Urothelium cell line (cell line): Measurements from ENCODE around the gene NKX2-3.

ENCODE experiments used
- DNase-seq: peaks from one replicate; pipeline ENCODE4 v3.0.0; 2011; ENCODE audit warnings: low spot score, mixed read lengths
- FAIRE-seq: peaks from 2 replicates; lab custom pipeline; 2011; peaks lifted over from hg19 to GRCh38; lab: Jason Lieb, UNC

NKX2-3 gene

GRCh38 chr10:99532687-99533495 is at the start of gene NKX2-3:
TSS of gene NKX2-3 (plus strand) at chr10:99532942. CDS start at chr10:99533132, 190 bp downstream.
- FAIRE-seq (no peak), DNase-seq (no peak)

- DNase-seq = no peak
These were observed 47.8 kb upstream of the NKX2-3 start for GRCh38 chr10:99484626-99485581.

GRCh38 chr10:99487125-99487807 is 45.5 kb upstream of the NKX2-3 start:
- DNase-seq (no peak), FAIRE-seq (no peak)

More at GRCh38 chr10:99484626-99485581, 47.8 kb upstream of the NKX2-3 start:
- no peak for FAIRE-seq

- FAIRE-seq = no peak
These were observed 43.5 kb upstream of the NKX2-3 start for GRCh38 chr10:99489271-99489670.

GRCh38 chr10:99497343-99498025 is 35.3 kb upstream of the NKX2-3 start:
- no peak for DNase-seq
- FAIRE-seq = peak; percentile 17

More at GRCh38 chr10:99489271-99489670, 43.5 kb upstream of the NKX2-3 start:
- no peak for DNase-seq

GRCh38 chr10:99506416-99506815 is 26.3 kb upstream of the NKX2-3 start:
- no peak for FAIRE-seq
- DNase-seq = no peak

- DNase-seq (no peak), FAIRE-seq (no peak)
These were observed 25.5 kb upstream of the NKX2-3 start for GRCh38 chr10:99507265-99507664.

- no peak for FAIRE-seq
These were observed 19.7 kb upstream of the NKX2-3 start for GRCh38 chr10:99513061-99513460.

GRCh38 chr10:99519690-99520039 is 13.1 kb upstream of the NKX2-3 start:
- FAIRE-seq (no peak), DNase-seq (no peak)

More at GRCh38 chr10:99513061-99513460, 19.7 kb upstream of the NKX2-3 start:
- no peak for DNase-seq

- DNase-seq = no peak
- no peak for FAIRE-seq
These were observed 12.5 kb upstream of the NKX2-3 start for GRCh38 chr10:99520040-99520846.

GRCh38 chr10:99520847-99521764 is 11.6 kb upstream of the NKX2-3 start:
- FAIRE-seq (no peak), DNase-seq (no peak)

- FAIRE-seq (no peak), DNase-seq (no peak)
These were observed 10.8 kb upstream of the NKX2-3 start for GRCh38 chr10:99521765-99522469.

GRCh38 chr10:99522470-99523250 is 10.1 kb upstream of the NKX2-3 start:
- no peak for FAIRE-seq
- no peak for DNase-seq

- DNase-seq = no peak
- no peak for FAIRE-seq
These were observed 9.4 kb upstream of the NKX2-3 start for GRCh38 chr10:99523251-99523773.

- FAIRE-seq (no peak), DNase-seq (no peak)
These were observed 8.6 kb upstream of the NKX2-3 start for GRCh38 chr10:99524050-99524666.

GRCh38 chr10:99524736-99525380 is 7.9 kb upstream of the NKX2-3 start:
- FAIRE-seq (no peak), DNase-seq (no peak)
